K562 (cell line): Measurements from ENCODE around the gene MFAP2. TPM values are rescaled to one million over a fixed set of nuclear protein-coding genes. Genes with fewer than 3 reads are reported as not detected.

Source experiments
- ATAC-seq: fragments of 200-7000 bp; cut with Tn5 transposase; 3 replicates; pipeline ENCODE4 v1.9.1; 2020; ENCODE audit warnings: moderate library complexity
- BruUV-seq: library from RNA; stranded (reverse); fragments of 400-500 nt; replicated peaks from 2 replicates; lab custom pipeline; 2021; lab: Mats Ljungman, UMichigan
- CTCF ChIA-PET: fragments of 300-600 bp; formaldehyde crosslinking; extraction: SDS; loops from one replicate; lab custom pipeline; 2021; ENCODE audit warnings: low intra/inter-chr PET ratio; lab: Yijun Ruan, JAX
- POLR2A ChIA-PET: fragments of 300-600, 350-650 bp; sonication (Branson Sonifier 250); formaldehyde crosslinking; extraction: SDS; loops from one replicate; lab custom pipeline; 2021; ENCODE audit warnings: antibody characterized with exemption, inconsistent platforms; lab: Yijun Ruan, JAX
- DNase-seq, 4 experiments: peaks; one replicate each; pipeline versions ENCODE4 v3.0.0 to v3.0.0-alpha.2; 2011 to 2018; ENCODE audit warnings: low spot score in 3 of 4, mixed read lengths in 3 of 4; ENCODE audit errors: extremely low read depth in 1 of 4
- FAIRE-seq: peaks from 2 replicates; lab custom pipeline; 2011; peaks lifted over from hg19 to GRCh38; lab: Jason Lieb, UNC
- H2AFZ ChIP-seq: 2 replicates; pipeline ENCODE4 v1.6.0; 2011; ENCODE audit warnings: low read depth, low read length, control low read depth, inconsistent platforms
- H3K27ac ChIP-seq: fragments of 200-600 bp; 3 replicates; pipeline ENCODE4 v1.8.0; 2011; ENCODE audit warnings: low read depth, mild to moderate bottlenecking, control low read depth, inconsistent platforms, low read length, moderate library complexity, mixed read lengths; ENCODE audit errors: extremely low read depth
- H3K27me3 ChIP-seq, 2 experiments: fragments of 300-600 bp in 1 of 2; 2 replicates in 1 of 2; 3 replicates in 1 of 2; pipeline versions ENCODE4 v1.6.0 to v1.8.0; 2011; ENCODE audit warnings: inconsistent platforms in 2 of 2, low read length in 2 of 2, mild to moderate bottlenecking in 1 of 2, mixed read lengths in 1 of 2, moderate library complexity in 1 of 2; ENCODE audit not compliant: control insufficient read depth in 2 of 2, insufficient read depth in 2 of 2
- H3K36me3 ChIP-seq: fragments of 300-600 bp; 3 replicates; pipeline ENCODE4 v1.8.0; 2011; ENCODE audit warnings: mild to moderate bottlenecking, low read length, inconsistent platforms; ENCODE audit not compliant: control insufficient read depth, insufficient read depth
- H3K4me1 ChIP-seq, 2 experiments: fragments of 200-600 bp in 1 of 2; replicated peaks in 1 of 2; 2 replicates in 1 of 2; 3 replicates in 1 of 2; pipeline versions ENCODE4 v1.5.1 to v1.8.0; 2011; ENCODE audit warnings: inconsistent platforms in 2 of 2, low read length in 2 of 2, mild to moderate bottlenecking in 1 of 2, mixed read lengths in 1 of 2, moderate library complexity in 1 of 2; ENCODE audit not compliant: control insufficient read depth in 2 of 2, insufficient read depth in 2 of 2
- H3K4me2 ChIP-seq: 2 replicates; pipeline ENCODE4 v1.6.1; 2011; ENCODE audit warnings: low read length, control low read depth, inconsistent platforms, mixed read lengths; ENCODE audit not compliant: insufficient read depth
- H3K4me3 ChIP-seq: fragments of 200-600 bp; sonication (generic), shearing (Covaris generic); 2 replicates; pipeline ENCODE4 v1.5.1; 2016; ENCODE audit warnings: control low read depth, inconsistent platforms
- H3K79me2 ChIP-seq: fragments of 200-600 bp; 3 replicates; pipeline ENCODE4 v1.8.0; 2011; ENCODE audit warnings: low read length, inconsistent platforms; ENCODE audit not compliant: control insufficient read depth, insufficient read depth
- H3K9ac ChIP-seq, 2 experiments: 2 replicates each; pipeline versions ENCODE4 v1.6.0 to v1.6.1; 2011; ENCODE audit warnings: low read depth in 2 of 2, low read length in 2 of 2, control low read depth in 1 of 2, inconsistent platforms in 1 of 2, mild to moderate bottlenecking in 1 of 2, mixed read lengths in 1 of 2; ENCODE audit not compliant: insufficient read depth in 1 of 2
- H3K9me1 ChIP-seq: one replicate; pipeline ENCODE4 v1.6.0; 2011; ENCODE audit warnings: inconsistent platforms, mild to moderate bottlenecking, low read length, moderate library complexity; ENCODE audit not compliant: control insufficient read depth, insufficient read depth
- H3K9me3 ChIP-seq: replicated peaks from 2 replicates; pipeline ENCODE4 v1.5.1; 2011; ENCODE audit warnings: low read depth, low read length, inconsistent platforms; ENCODE audit not compliant: control insufficient read depth, insufficient read depth
- H4K20me1 ChIP-seq: replicated peaks from 2 replicates; pipeline ENCODE4 v1.6.1; 2011; ENCODE audit warnings: low read length, inconsistent platforms, mixed read lengths; ENCODE audit not compliant: control insufficient read depth, insufficient read depth
- CEBPB ChIP-seq: fragments of 450-650 bp; IDR thresholded peaks from 2 replicates; pipeline ENCODE4 v1.6.1; 2016; ENCODE audit warnings: missing genetic modification characterization, missing compliant biosample characterization
- CHD1 ChIP-seq: fragments of 200-600 bp; sonication (generic); IDR thresholded peaks from one replicate; pipeline ENCODE4 v1.6.1; 2012; ENCODE audit warnings: mild to moderate bottlenecking, moderate library complexity, low read length, inconsistent platforms
- CREB1 ChIP-seq, 2 experiments: sonication (generic) in 1 of 2; formaldehyde crosslinking in 1 of 2; IDR thresholded peaks; 2 replicates each; pipeline versions ENCODE4 v1.6.1 to v1.8.0; 2012 to 2022; ENCODE audit warnings: inconsistent platforms in 1 of 2, mild to moderate bottlenecking in 1 of 2, missing genetic modification reagents in 1 of 2, moderate library complexity in 1 of 2
- EGR1 ChIP-seq: fragments of 450-650 bp; conservative IDR thresholded peaks from 2 replicates; pipeline ENCODE4 v1.6.1; 2017; ENCODE audit warnings: mild to moderate bottlenecking
- PBX2 ChIP-seq, 2 experiments: IDR thresholded peaks in 1 of 2; conservative IDR thresholded peaks in 1 of 2; 2 replicates each; pipeline ENCODE4 v1.6.1; 2016; ENCODE audit warnings: low read depth in 2 of 2, mild to moderate bottlenecking in 1 of 2, missing compliant biosample characterization in 1 of 2, missing genetic modification characterization in 1 of 2, moderate library complexity in 1 of 2
- POLR2H ChIP-seq: IDR thresholded peaks from 2 replicates; pipeline ENCODE4 v1.6.1; 2016; ENCODE audit warnings: missing genetic modification characterization, low read depth, mild to moderate bottlenecking, control low read depth, missing compliant biosample characterization, moderate library complexity
- RBM22 ChIP-seq: fragments of 200-400 bp; formaldehyde crosslinking; IDR thresholded peaks from 2 replicates; pipeline ENCODE4 v1.6.1; 2018; ENCODE audit warnings: low read length, low read depth; ENCODE audit not compliant: poor library complexity, severe bottlenecking
- STAT6 ChIP-seq: sonication (generic); formaldehyde crosslinking; IDR thresholded peaks from 2 replicates; pipeline ENCODE4 v1.8.1; 2023; ENCODE audit warnings: mild to moderate bottlenecking, missing genetic modification reagents
- ZNF224 ChIP-seq: sonication (generic); formaldehyde crosslinking; IDR thresholded peaks from 2 replicates; pipeline ENCODE4 v1.8.0; 2022; ENCODE audit warnings: mild to moderate bottlenecking, missing genetic modification reagents
- ZNF785 ChIP-seq: fragments of 250-450 bp; sonication (Bioruptor Pico); IDR thresholded peaks from 2 replicates; pipeline ENCODE4 v1.4.0; 2020; ENCODE audit warnings: mild to moderate bottlenecking
- WGBS: fragments of 100-300 bp; shearing (Covaris generic); methylation state at CpG from one replicate; pipeline ENCODE4 v1.1.6; 2016; ENCODE audit warnings: low coverage, mixed read lengths; ENCODE audit not compliant: insufficient coverage; ENCODE audit errors: missing lambda C conversion rate; 5-methylcytosine and 5-hydroxymethylcytosine counted together
- in situ Hi-C: fragments of 300-500 bp; cut with MboI; formaldehyde crosslinking; loops from 4 replicates; pipeline ENCODE4 v1.15.0; 2018; ENCODE audit warnings: inconsistent platforms, mixed read lengths
- intact Hi-C: fragments of 100-400 bp; cut with micrococcal nuclease; formaldehyde crosslinking; loops from 2 replicates; pipeline ENCODE4 v1.14.2; 2022
- polyA plus RNA-seq, 8 experiments: library from polyadenylated mRNA; depleted of rRNA in 4 of 8; stranded (reverse) in 5 of 8; unstranded in 3 of 8; fragments of >200 nt; fragmentation: Nextera tagmentation in 2 of 8; fragmentation: Illumina TruSeq in 1 of 8; extraction: Ambion mirVana in 2 of 8; extraction: Trizol in 1 of 8; gene quantifications; 2 replicates each; pipeline versions ENCODE4 v1.2.1 to v1.2.3, GENCODE V29; 2011 to 2014; ENCODE audit warnings: inconsistent platforms in 1 of 8, missing spikeins in 1 of 8
- total RNA-seq, 7 experiments: library from RNA; depleted of rRNA in 6 of 7; stranded (reverse); fragments of >200 nt in 6 of 7; fragmentation: Illumina TruSeq in 2 of 7; extraction: Trizol in 2 of 7; gene quantifications; 2 replicates each; pipeline versions ENCODE4 v1.2.1 to v1.2.3, GENCODE V29; 2011 to 2021; ENCODE audit warnings: low replicate concordance in 1 of 7

MFAP2 gene
- total and polyA plus RNA-seq, 9 of the 15 experiments (the other 6 are each of a cell fraction or from before 2014, with no cell fraction given) = not detected

GRCh38 chr1:16965486-16966067 is 14.8 kb downstream of the MFAP2 start:
- BruUV-seq = no TSS peak
- TF ChIP-seq CEBPB (no peak), ZNF224 (CRISPR knock-in tag) (no peak), EGR1 (no peak), POLR2H (tag) (no peak), CREB1 (IDR thresholded peaks at IDR 0.05) (no peak), CREB1 (CRISPR knock-in tag; IDR thresholded peaks at IDR 0.05) (no peak), ZNF785 (CRISPR knock-in tag) (no peak), RBM22 (no peak), CHD1 (no peak), STAT6 (no peak), PBX2 (CRISPR knock-in tag; IDR thresholded peaks at IDR 0.05; ENCODE audit: low read depth) (no peak), PBX2 (tag; conservative IDR thresholded peaks at IDR 0.05; ENCODE audit: low read depth) (no peak)

More at GRCh38 chr1:16965486-16966067, 14.8 kb downstream of the MFAP2 start:
- FAIRE-seq (no peak), DNase-seq (no peak), ATAC-seq (no peak)
- Histone ChIP-seq H2AFZ (no peak overlapping the region), H3K36me3 (no peaks in the 10 kb centered on the region), H3K4me1 (peaks cover 0 to 49% of the 10 kb centered on the region in 2 experiments; a peak in 2 of 5 replicates), H3K9me3 (no peaks in the 10 kb centered on the region), H3K79me2 (no peaks in the 10 kb centered on the region), H3K27me3 (peaks cover 25 to 52% of the 10 kb centered on the region in 2 experiments; a peak in 4 of 5 replicates), H4K20me1 (0 out of 2 replicates have a peak, but pooled peaks cover 4% of the 10 kb centered on the region), H3K27ac (no peak overlapping the region), H3K4me3 (no peak overlapping the region), H3K9me1 (no peaks in the 10 kb centered on the region), H3K9ac (peak overlapping the region in 1 of 2 experiments; percentile 28; a peak in 1 of 4 replicates), H3K4me2 (no peak overlapping the region)
- intact Hi-C loops = no loop called here
- in situ Hi-C loops = no loop called here
- CTCF ChIA-PET = no interaction called here
- POLR2A ChIA-PET = interaction anchor here (1.0 to 3.3 kb wide), 5 partner anchors 9 to 75 kb away, joined by 3 to 10 read pairs (median 5); no protein-coding TSS in a partner anchor
- WGBS = 38% methylated on average over 11 of the region's 13 CpGs
